ENCODE results near the gene MED12.

DNA sequence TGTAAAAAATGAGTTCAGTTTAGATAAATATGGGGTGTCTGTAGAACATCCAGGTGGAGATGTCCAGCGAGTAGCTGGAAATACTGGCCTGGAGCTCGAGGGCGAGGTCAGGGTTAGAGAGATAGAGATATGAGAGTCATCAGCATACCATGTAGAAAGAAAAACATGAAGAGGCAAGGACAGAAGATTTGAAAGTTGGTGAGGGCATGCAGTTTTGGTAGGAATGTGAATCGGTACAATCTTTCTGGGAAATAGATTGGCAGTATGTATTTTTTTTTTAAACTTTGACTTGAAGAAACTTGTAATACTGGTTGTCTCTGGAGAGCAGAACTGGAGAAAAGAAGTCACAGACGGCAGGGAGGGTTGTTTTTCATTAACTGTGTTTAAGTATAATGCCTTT, 47.9 kb upstream of the MED12 start:
- TF ChIP-seq EZH2phosphoT487 (IDR thresholded peaks at IDR 0.05; ENCODE audit: borderline replicate concordance): no peak
- no peak for TF ChIP-seq CTCF (conservative IDR thresholded peaks at IDR 0.05; ENCODE audit: low read length)

Measured in Loucy (cell line).